Breast epithelium (tissue), 3 donors: ENCODE data around the gene UBASH3B.

Experiments used
- CTCF ChIP-seq, 3 donors: fragments of 450-650 bp; IDR thresholded peaks; one replicate each; pipeline ENCODE4 v1.5.1; 2016 to 2017; ENCODE audit warnings: antibody characterized with exemption in 3 of 3, mild to moderate bottlenecking in 3 of 3, moderate library complexity in 3 of 3
- POLR2A ChIP-seq: fragments of 450-650 bp; IDR thresholded peaks from one replicate; pipeline ENCODE4 v1.6.1; 2016; ENCODE audit warnings: antibody characterized with exemption, mild to moderate bottlenecking, moderate library complexity

- TF ChIP-seq CTCF (IDR thresholded peaks at IDR 0.05) (no peak), POLR2A (no peak)
Measured at GRCh38 chr11:122853261-122853660, 197.7 kb downstream of the UBASH3B start.
